ENCODE data around the gene MRPL42.

Gene MRPL42

DNA sequence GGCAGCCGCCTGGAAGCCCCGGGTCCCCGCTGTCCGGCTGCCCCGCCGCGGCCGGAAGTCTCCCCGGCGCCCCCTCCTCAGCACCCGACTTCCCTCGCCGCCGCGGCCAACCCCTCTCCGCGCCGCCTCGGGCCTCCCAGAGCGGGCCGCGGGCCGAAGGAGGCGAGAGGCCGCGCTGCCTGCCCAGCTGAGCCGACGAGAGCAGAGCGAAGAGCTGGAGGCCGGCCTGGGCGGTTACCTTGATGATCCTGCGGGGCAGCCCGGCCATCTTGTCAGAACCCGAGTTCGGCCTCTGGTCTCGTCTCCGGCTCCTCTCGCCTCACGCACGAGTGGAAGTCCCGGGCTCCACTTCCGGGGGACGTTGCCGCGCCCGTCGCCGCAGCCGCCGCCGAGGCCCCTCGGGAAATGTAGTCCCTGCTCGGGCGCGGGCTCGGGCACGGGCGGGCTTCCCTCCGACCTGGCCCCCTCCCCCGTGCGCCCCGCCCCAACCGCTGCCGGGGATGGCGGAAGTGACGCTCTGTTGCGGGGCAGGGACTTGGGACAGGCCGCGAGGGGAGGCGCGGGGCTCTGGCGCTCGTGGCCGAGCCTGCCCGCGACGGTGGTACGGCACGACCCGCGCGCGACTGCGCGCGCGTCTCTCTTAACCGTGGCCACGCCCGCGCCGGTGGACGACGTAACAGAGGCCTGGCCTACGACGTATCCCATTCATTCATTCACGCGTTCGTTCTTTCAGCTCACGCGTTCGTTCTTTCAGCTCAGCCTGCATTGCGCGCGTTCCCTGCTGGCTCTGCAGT, 25.5 kb upstream of the MRPL42 start, which contains the start of gene UBE2N (continued):
- TF ChIP-seq, protein P1, sequence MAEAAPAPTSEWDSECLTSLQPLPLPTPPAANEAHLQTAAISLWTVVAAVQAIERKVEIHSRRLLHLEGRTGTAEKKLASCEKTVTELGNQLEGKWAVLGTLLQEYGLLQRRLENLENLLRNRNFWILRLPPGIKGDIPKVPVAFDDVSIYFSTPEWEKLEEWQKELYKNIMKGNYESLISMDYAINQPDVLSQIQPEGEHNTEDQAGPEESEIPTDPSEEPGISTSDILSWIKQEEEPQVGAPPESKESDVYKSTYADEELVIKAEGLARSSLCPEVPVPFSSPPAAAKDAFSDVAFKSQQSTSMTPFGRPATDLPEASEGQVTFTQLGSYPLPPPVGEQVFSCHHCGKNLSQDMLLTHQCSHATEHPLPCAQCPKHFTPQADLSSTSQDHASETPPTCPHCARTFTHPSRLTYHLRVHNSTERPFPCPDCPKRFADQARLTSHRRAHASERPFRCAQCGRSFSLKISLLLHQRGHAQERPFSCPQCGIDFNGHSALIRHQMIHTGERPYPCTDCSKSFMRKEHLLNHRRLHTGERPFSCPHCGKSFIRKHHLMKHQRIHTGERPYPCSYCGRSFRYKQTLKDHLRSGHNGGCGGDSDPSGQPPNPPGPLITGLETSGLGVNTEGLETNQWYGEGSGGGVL (tag by site-specific recombination; IDR thresholded peaks at IDR 0.05): no peak
- TF ChIP-seq KLF1 (tag by site-specific recombination; IDR thresholded peaks at IDR 0.05) (peak; percentile 49; the same call in 1 of the 2 replicates), ZXDB (tag by site-specific recombination; IDR thresholded peaks at IDR 0.05) (peak; percentile 70; the same call in 1 of the 2 replicates), ZNF626 (tag by site-specific recombination; IDR thresholded peaks at IDR 0.05) (no peak), YY1 (tag by site-specific recombination; IDR thresholded peaks at IDR 0.05) (peak; percentile 85), ZNF24 (tag by site-specific recombination; IDR thresholded peaks at IDR 0.05) (peak; percentile 100)
- TF ChIP-seq, protein P2, sequence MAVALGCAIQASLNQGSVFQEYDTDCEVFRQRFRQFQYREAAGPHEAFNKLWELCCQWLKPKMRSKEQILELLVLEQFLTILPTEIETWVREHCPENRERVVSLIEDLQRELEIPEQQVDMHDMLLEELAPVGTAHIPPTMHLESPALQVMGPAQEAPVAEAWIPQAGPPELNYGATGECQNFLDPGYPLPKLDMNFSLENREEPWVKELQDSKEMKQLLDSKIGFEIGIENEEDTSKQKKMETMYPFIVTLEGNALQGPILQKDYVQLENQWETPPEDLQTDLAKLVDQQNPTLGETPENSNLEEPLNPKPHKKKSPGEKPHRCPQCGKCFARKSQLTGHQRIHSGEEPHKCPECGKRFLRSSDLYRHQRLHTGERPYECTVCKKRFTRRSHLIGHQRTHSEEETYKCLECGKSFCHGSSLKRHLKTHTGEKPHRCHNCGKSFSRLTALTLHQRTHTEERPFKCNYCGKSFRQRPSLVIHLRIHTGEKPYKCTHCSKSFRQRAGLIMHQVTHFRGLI (tag by site-specific recombination; IDR thresholded peaks at IDR 0.05): peak; percentile 60; the same call in 1 of the 2 replicates

DNA sequence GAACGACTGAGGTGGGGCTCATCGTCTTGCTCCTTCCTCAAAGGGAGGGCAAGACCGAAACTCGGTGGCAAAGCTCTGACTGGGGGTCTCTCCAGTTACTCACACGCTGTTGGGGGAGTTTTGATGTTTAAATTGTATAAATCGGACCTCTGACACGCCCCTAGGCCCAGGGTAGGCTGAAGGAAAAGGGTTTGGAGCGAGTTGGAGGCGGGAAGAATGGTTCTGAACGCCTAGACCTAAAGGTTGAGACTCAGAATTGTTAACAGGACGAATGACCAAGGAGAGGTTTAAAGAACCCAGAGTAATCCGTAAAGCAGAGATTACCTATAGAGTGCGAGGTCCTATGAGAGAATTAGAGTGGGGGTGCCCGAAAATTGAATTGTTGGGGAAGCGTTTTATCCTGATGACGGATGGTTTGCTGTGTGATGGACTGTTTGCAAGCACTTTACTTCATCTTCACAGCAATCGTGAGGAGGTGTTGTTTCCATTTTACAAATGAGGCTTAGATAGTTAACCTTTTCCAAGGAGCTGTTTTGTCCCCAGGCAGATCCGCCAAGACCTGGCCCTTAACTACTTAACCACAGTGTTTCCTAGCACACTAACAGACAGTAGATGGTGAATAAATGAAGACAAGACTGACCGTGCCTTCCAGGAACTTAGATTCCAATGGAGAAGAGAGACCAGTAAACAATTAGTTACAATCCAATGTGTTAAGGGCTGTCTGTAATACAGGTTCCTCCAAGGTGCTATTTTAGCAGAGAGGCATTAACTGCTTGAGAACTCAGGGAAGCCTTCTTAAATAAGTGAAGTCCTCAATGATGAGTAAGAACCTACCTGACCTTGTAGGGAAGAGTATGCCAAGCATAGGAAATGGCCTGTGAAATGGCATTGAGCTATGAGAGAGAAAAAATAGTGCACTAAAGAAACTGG, 24.6 kb upstream of the MRPL42 start:
- Histone ChIP-seq H3K4me3 (ENCODE audit: low read depth, low read length) (peak overlapping the region; percentile 97), H3K4me1 (ENCODE audit: control insufficient read depth, insufficient read depth, low read length) (peaks cover 21% of the 10 kb centered on the region), H3K27ac (ENCODE audit: extremely low read depth, low read depth, low read length) (peak overlapping the region; percentile 94), H3K9me3 (ENCODE audit: control insufficient read depth, insufficient read depth, low read depth, low read length) (no peaks in the 10 kb centered on the region), H3K36me3 (ENCODE audit: control insufficient read depth in 2 of 2, insufficient read depth in 1 of 2, low read length in 2 of 2) (no peaks in the 10 kb centered on the region)
- ChIA-PET POLR2A (interaction anchor here (0.9 to 1.0 kb wide), 2 partner anchors 13 to 25 kb away, joined by 4 to 7 read pairs; partner anchors contain the start of gene MRPL42), CTCF (interaction anchor here (0.6 to 1.4 kb wide), 3 partner anchors 23 to 149 kb away, joined by 3 to 4 read pairs (median 3); no protein-coding TSS in a partner anchor)
- TF ChIP-seq ZBTB20 (tag by site-specific recombination; IDR thresholded peaks at IDR 0.05): peak; percentile 87
- 0 out of 2 replicates have a peak, but pooled peaks have one; percentile 10 for TF ChIP-seq KLF9 (tag by site-specific recombination; IDR thresholded peaks at IDR 0.05; ENCODE audit: low read depth)
- TF ChIP-seq ZNF501 (tag by site-specific recombination; IDR thresholded peaks at IDR 0.05): 0 out of 2 replicates have a peak, but pooled peaks have one; percentile 20
- peak; percentile 44; the same call in 1 of the 2 replicates for TF ChIP-seq ZFP37 (tag by site-specific recombination; IDR thresholded peaks at IDR 0.05)
- peak; percentile 98 for TF ChIP-seq ZBTB17 (tag by site-specific recombination; IDR thresholded peaks at IDR 0.05)
- TF ChIP-seq ZNF843 (tag by site-specific recombination; IDR thresholded peaks at IDR 0.05): peak; percentile 2; the same call in 1 of the 2 replicates
- TF ChIP-seq ZNF114 (tag by site-specific recombination; IDR thresholded peaks at IDR 0.05): no peak
- TF ChIP-seq MZF1 (tag by site-specific recombination; IDR thresholded peaks at IDR 0.05; ENCODE audit: borderline replicate concordance): no peak
- TF ChIP-seq, protein P3, sequence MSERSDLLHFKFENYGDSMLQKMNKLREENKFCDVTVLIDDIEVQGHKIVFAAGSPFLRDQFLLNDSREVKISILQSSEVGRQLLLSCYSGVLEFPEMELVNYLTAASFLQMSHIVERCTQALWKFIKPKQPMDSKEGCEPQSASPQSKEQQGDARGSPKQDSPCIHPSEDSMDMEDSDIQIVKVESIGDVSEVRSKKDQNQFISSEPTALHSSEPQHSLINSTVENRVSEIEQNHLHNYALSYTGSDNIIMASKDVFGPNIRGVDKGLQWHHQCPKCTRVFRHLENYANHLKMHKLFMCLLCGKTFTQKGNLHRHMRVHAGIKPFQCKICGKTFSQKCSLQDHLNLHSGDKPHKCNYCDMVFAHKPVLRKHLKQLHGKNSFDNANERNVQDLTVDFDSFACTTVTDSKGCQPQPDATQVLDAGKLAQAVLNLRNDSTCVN (tag by site-specific recombination; optimal IDR thresholded peaks at IDR 0.05): no peak
